ENCODE data around the gene FIG4.
"Not testable (repeated sequence)": the region's sequence is repeated elsewhere in the genome, so short reads cannot be mapped to it uniquely, and the experiment has no call there.

Gene FIG4

DNA sequence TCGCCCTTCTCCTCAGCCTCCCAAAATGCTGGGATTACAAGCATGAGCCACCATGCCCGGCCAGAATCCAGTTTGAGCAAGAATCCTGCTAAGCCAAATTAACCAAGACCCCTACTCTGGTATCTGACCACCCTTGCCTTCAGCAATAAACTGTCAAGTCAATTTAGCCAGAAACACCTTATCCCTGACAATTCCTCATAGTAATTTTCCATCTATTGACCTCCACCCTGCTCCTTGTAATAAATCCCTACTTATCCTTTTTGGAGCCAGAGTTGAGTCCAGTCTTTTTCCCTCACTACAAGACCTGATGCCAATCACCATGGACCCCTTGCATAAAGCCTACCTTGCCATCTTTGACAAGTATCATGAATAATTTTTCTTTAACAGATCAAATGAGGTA, 173.0 kb downstream of the FIG4 start:
- DNase-seq: no peak

DNA sequence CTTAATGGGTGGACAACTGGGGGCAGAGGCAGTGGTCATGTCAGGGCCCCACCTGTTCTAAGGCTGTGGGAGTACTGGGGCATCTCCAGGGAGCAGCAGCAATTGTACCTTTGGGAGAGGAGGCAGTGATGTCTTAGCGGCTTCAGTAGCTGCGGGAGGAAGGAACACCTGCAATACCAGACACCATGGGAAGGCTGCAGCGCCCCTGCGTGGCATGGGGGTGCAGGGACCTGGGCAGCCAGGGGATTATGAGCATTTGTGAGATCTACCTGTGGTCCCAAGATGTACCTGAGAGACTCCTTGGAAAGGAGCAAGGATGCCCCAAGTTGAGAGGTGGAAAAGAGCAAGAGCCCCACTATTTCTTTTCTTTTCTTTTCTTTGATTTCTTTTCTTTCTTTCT, 174.9 kb downstream of the FIG4 start:
- DNase-seq: no peak

DNA sequence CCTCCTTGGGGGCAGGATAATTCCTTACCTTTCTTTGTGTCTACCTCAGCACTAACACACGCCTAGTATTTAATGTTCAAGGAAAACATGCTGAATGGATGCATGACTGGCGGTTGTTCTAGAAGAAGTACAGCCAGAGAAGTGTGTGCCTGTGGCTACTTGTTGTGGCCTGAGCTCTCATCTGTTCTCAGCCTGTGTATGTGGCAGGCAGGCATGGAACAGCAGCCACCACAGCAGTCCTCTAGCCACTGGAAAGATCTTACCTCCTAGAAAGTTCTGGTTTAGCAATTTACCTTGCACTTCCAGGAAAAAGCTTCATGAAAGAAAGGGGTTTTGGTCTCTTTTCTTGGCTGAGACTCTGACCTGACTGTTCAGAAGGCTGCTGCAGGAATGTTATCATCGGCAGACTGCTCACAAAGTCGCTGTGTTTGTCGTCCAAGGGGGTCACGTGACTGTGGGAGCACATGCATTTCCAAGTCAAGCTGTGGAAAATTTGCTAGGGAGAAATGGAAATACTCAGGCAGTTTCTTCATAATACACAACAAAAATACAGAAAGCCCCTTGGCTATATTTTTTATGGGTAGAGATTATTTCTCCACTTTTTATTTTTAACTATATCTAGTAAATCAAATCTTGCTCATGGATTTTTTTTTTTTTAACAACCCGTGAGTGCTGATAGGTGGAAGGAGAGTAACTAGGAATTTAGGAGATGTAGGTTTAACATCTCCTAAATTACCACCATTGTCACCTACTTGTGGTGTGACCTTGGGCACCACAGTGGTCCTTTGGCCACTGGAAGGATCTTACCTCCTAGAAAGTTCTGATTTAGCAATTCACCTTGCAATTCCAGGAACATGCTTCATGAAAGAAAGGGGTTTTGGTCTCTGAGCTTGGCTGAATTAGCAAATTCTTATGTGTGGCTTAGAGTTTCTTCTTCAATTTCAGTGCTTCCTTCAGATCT, 176.2 kb downstream of the FIG4 start:
- DNase-seq: no peak

DNA sequence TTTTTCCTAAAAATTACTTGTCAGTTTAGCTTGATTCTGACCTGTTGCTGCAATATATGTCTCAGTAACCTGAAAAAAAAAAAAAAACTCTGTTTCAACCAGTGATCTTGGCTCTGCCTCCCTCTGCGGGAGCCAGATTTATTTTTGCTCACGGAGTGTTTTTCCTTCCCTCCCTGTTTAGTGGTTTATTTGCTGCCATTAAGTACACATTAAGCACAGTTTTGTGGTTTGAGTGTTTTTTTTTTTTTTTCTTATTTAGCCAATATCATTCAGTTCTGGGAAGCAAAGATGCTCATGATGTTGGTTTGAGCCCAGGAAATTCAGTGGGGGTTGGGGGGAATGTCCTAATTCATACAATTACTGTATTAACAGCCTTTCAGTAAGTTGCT, 176.9 kb downstream of the FIG4 start:
- DNase-seq: no peak

DNA sequence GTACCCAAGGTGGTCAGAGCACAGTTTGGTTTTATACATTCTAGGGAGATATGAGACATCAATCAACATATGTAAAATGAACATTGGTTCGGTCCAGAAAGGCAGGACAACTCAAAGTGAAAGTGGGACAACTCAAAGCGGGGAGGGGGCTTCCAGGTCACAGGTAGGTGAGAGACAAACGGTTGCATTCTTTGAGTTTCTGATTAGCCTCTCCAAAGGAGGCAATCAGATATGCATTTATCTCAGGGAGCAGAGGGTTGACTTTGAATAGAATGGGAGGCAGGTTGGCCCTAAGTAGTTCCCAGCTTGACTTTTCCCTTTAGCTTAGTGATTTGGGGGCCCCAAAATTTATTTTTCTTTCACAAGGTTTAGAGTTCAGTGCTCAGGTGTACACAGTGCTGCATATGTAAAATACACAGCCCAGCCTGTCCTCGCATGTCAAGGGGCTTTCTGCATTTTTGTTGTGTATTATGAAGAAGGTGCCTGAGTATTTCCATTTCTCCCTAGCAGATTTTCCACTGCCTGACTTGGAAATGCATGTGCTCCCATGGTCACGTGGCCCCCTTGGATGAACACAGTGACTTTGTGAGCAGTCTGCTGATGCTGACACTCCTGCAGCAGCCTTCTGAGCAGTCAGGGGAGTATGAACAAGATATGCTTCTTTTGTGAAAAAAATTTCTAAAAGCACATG, 178.4 kb downstream of the FIG4 start:
- not testable (repeated sequence) for DNase-seq

DNA sequence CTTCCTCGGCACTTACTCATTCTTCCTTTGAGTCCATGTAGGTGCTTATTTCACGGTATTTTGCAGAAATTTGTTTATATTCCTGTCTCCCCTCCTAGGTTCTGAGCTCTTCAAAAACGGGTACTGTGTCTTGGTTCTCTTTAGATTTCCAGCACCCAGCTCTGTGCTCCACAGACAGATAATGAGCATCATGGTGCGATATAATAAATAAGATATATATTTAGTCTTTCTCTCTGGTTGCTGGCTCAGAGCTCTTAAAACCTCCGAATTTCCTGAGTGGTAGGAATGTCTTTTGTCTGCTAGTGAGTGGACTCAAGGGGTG, 179.0 kb downstream of the FIG4 start:
- DNase-seq: no peak

DNA sequence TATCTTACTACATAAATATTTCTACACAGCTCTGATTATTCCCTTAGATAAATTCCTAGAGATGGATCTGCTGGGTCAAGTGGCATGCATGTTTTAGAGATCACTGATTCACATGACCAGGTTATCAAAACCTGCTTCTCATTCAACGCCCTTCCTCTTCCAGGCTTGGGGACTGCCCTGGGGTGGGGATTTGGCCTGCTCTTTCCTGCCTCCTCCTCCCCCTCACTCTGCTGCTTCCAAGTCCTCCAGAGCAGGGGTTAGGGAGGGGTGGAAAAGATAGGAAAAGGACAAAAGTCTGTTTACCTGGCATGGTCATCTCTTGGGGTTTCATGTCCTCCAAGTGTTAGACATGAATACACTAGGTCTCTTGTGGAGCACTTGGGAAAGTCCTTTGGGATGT, 181.5 kb downstream of the FIG4 start:
- no peak for DNase-seq

DNA sequence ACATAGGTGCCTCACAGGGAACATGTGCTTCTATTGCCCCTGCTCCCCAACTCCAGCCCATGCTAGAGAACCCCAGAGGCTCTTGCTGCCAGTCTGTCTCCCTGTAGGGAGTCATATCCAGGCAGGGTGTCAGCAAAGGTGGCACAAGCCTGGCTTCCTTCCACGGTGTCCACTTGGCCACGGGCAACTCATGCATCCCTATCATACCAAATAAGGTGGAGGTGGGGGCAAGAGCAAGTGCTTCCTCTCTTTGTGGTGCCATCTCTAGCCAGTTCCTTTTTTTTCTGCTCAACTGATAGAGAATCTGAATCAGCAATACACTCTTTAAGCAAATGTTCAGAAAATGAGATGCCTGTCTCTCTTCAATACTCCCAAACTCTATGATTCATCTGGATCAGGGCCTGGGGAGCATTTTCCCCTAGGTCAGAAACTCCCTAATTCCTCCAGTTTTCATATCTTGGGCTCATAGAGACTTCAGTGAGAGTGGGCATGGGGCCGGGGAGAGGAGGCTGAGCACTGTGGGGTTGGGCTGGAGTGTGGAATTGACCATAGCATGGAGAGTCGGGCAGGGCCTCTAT, 182.0 kb downstream of the FIG4 start:
- DNase-seq: no peak

DNA sequence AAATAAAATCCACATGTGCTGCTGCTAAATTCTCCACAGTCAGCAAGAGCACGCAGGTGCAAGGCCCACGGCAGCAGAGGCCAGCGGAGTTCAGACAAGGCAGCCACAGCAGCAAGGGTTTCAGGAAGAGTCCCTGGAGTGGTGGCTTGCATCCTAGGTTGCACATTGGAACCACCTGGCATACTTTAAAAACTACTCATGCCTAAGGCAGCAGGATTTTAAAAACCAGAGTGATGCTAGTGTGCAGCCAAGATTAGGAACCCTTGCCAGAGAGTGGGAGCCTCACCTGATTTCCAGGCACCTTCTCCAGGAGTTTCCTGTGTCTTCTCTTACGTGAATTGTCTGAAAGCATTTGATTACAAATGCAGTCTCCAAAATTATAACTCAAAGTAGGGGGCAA, 183.0 kb downstream of the FIG4 start:
- DNase-seq: no peak

DNA sequence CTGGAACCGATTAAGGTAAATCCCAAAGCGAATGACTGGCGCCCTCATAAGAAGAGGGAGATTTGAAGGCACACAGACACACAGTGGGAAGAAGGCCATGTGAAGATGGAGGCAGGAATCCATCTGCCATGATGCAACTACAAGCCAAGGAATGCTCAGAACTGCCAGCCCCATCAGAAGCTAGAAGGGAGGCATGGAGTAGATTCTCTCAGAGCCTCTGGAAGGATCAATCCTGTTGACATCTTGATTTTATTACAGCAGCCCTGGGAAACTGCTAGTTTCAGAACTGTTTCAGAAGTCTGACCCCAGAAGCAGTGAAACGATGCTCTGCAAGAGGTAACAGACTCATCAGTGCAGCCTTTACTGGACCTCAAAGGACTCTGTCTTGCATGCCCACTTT, 183.5 kb downstream of the FIG4 start:
- no peak for DNase-seq
